Panc1 (cell line): Measurements from ENCODE around the gene TANC1. TPM values are rescaled to one million over a fixed set of nuclear protein-coding genes. Genes with fewer than 3 reads are reported as not detected.
"Not testable (repeated sequence)": the region's sequence is repeated elsewhere in the genome, so short reads cannot be mapped to it uniquely, and the experiment has no call there.

ENCODE experiments used
- ATAC-seq: fragments of 200-7000 bp; cut with Tn5 transposase; 2 replicates; pipeline ENCODE4 v1.9.1; 2020; ENCODE audit warnings: mild to moderate bottlenecking, moderate library complexity
- BruUV-seq: library from RNA; stranded (reverse); fragments of 400-500 nt; replicated peaks from 2 replicates; lab custom pipeline; 2021; lab: Mats Ljungman, UMichigan
- CTCF ChIA-PET: fragments of 300-600 bp; sonication (Branson Sonifier 250); formaldehyde crosslinking; loops from one replicate; lab custom pipeline; 2022; ENCODE audit warnings: antibody characterized with exemption; lab: Charles Lee
- POLR2A ChIA-PET: fragments of 300-600 bp; sonication (Branson Sonifier 250); formaldehyde crosslinking; loops from one replicate; lab custom pipeline; 2022; ENCODE audit warnings: antibody characterized with exemption; lab: Charles Lee
- DNase-seq: peaks from one replicate; pipeline ENCODE4 v3.0.0-alpha.2; 2010; ENCODE audit warnings: low read depth, low spot score
- H3K27ac ChIP-seq: 2 replicates; pipeline ENCODE4 v1.5.1; 2011; ENCODE audit warnings: mild to moderate bottlenecking, low read length, inconsistent platforms
- H3K27me3 ChIP-seq: fragments of 200-500 bp; sonication (Bioruptor generic); 2 replicates; pipeline ENCODE4 v1.6.0; 2014; ENCODE audit warnings: low read length, inconsistent platforms; ENCODE audit not compliant: control insufficient read depth, insufficient read depth
- H3K36me3 ChIP-seq: fragments of 200-500 bp; sonication (Bioruptor generic); 2 replicates; pipeline ENCODE4 v1.5.1; 2014; ENCODE audit warnings: inconsistent platforms, mild to moderate bottlenecking, low read length, moderate library complexity; ENCODE audit not compliant: control insufficient read depth, insufficient read depth
- H3K4me1 ChIP-seq: 2 replicates; pipeline ENCODE4 v1.5.1; 2011; ENCODE audit warnings: inconsistent platforms, mild to moderate bottlenecking, low read length, moderate library complexity; ENCODE audit not compliant: control insufficient read depth, insufficient read depth
- H3K4me3 ChIP-seq, 2 experiments: 2 replicates each; pipeline ENCODE4 v1.5.1; 2011 to 2012; ENCODE audit warnings: low read depth in 2 of 2, low read length in 2 of 2, mild to moderate bottlenecking in 2 of 2, inconsistent platforms in 1 of 2, moderate library complexity in 1 of 2
- H3K9me3 ChIP-seq: fragments of 200-500 bp; sonication (Bioruptor generic); 2 replicates; pipeline ENCODE4 v1.5.1; 2014; ENCODE audit warnings: low read depth, mild to moderate bottlenecking, inconsistent platforms, low read length, moderate library complexity; ENCODE audit not compliant: control insufficient read depth, insufficient read depth
- POLR2AphosphoS5 ChIP-seq: IDR thresholded peaks from 2 replicates; pipeline ENCODE4 v1.6.1; 2012; ENCODE audit warnings: mild to moderate bottlenecking, low read depth, low read length, moderate library complexity
- REST ChIP-seq, 2 experiments: IDR thresholded peaks; 2 replicates each; pipeline ENCODE4 v1.6.1; 2011 to 2012; ENCODE audit warnings: low read depth in 2 of 2, control low read depth in 1 of 2, low read length in 1 of 2, mild to moderate bottlenecking in 1 of 2, moderate library complexity in 1 of 2; ENCODE audit not compliant: insufficient read depth in 1 of 2
- SIN3A ChIP-seq: IDR thresholded peaks from 2 replicates; pipeline ENCODE4 v1.6.1; 2012; ENCODE audit warnings: low read depth, mild to moderate bottlenecking, low read length, moderate library complexity, borderline replicate concordance; ENCODE audit not compliant: insufficient read depth
- TCF7L2 ChIP-seq: IDR thresholded peaks from 2 replicates; pipeline ENCODE4 v1.6.1; 2011; ENCODE audit warnings: mild to moderate bottlenecking, low read depth, low read length, inconsistent platforms
- in situ Hi-C: cut with HindIII; loops from 2 replicates; pipeline ENCODE4 v1.10.0; 2016; ENCODE audit warnings: low sequenced_read_pairs, low pct_unique_long_range_greater_than_20kb
- intact Hi-C: fragments of 100-400 bp; cut with micrococcal nuclease; formaldehyde crosslinking; loops from one replicate; pipeline ENCODE4 v1.10.0; 2022; ENCODE audit not compliant: unreplicated experiment
- total RNA-seq: library from RNA; stranded (reverse); gene quantifications from one replicate; pipeline ENCODE4 v1.2.1, GENCODE V29; 2021; ENCODE audit not compliant: unreplicated experiment
- TF ChIP-seq, protein P1 (sequence below): fragments of 450-650 bp; IDR thresholded peaks from 2 replicates; pipeline ENCODE4 v1.5.1; 2017; ENCODE audit warnings: mild to moderate bottlenecking

The TANC1 gene
- total RNA-seq, 1 experiment from 2014 or later: 44.3 TPM

- DNase-seq (no peak), ATAC-seq (no peak)
- peaks cover 62% of the 10 kb centered on the region for H3K4me1 ChIP-seq
- ChIA-PET CTCF (no interaction called here), POLR2A (interaction anchor here (0.7 kb wide), 1 partner anchor 127 kb away, joined by 3 read pairs; the partner anchor contains the start of gene TANC1)
- H3K9me3 ChIP-seq: peaks cover 3% of the 10 kb centered on the region; the same call in 1 of the 2 replicates
- H3K4me3 ChIP-seq: no peak overlapping the region
- in situ Hi-C loops: no loop called here
- no peaks in the 10 kb centered on the region; the same call in 1 of the 2 replicates for H3K36me3 ChIP-seq
- TF ChIP-seq, protein P1, sequence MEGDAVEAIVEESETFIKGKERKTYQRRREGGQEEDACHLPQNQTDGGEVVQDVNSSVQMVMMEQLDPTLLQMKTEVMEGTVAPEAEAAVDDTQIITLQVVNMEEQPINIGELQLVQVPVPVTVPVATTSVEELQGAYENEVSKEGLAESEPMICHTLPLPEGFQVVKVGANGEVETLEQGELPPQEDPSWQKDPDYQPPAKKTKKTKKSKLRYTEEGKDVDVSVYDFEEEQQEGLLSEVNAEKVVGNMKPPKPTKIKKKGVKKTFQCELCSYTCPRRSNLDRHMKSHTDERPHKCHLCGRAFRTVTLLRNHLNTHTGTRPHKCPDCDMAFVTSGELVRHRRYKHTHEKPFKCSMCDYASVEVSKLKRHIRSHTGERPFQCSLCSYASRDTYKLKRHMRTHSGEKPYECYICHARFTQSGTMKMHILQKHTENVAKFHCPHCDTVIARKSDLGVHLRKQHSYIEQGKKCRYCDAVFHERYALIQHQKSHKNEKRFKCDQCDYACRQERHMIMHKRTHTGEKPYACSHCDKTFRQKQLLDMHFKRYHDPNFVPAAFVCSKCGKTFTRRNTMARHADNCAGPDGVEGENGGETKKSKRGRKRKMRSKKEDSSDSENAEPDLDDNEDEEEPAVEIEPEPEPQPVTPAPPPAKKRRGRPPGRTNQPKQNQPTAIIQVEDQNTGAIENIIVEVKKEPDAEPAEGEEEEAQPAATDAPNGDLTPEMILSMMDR: no peak
- TF ChIP-seq POLR2AphosphoS5: no peak
- TF ChIP-seq REST (IDR thresholded peaks at IDR 0.05; ENCODE audit: insufficient read depth in 1 of 2, low read depth in 2 of 2, low read length in 1 of 2): no peak
- BruUV-seq: no TSS peak
- no peaks in the 10 kb centered on the region for H3K27me3 ChIP-seq
- peak overlapping the region; percentile 84; the same call in 1 of the 2 replicates for H3K27ac ChIP-seq
- intact Hi-C loops: no loop called here
Measured at GRCh38 chr2:159095813-159096212, 127.4 kb downstream of the TANC1 start.

DNA sequence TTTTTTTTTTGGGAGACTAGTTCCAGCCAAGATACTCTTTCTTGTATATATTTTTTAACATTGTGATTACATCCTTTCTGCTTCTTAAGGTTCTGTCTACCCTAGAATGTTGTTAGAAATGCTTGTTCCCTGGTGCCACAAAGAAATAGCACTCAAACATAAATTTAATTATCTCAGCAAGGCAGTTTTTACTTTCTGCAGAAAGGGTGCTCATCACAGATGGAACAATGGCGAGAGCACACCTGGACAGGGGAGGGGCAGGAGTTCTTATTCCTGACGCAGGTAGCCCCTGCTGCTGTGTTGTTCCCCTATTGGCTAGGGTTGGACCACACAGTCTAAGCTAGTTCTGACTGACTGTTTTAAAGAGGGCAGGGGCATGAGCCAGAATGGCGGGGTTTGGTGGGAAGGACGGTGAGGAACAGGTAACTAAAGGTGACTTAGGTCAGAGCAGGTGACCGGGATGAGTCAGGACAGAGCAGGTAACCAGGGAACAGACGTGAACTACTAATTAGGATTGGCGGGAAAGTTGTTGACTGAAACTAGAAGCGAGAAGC, 127.9 kb downstream of the TANC1 start:
- intact Hi-C loops, H3K27me3 ChIP-seq, H3K9me3 ChIP-seq, H3K36me3 ChIP-seq, in situ Hi-C loops, CTCF ChIA-PET, ATAC-seq, POLR2A ChIA-PET, DNase-seq, BruUV-seq, H3K4me3 ChIP-seq: not testable (repeated sequence)
- Histone ChIP-seq H3K4me1 (peaks cover 56% of the 10 kb centered on the region), H3K27ac (peak overlapping the region; percentile 84; the same call in 1 of the 2 replicates)

- intact Hi-C loops (no loop called here), in situ Hi-C loops (no loop called here)
- no peak for TF ChIP-seq REST (IDR thresholded peaks at IDR 0.05; ENCODE audit: insufficient read depth in 1 of 2, low read depth in 2 of 2, low read length in 1 of 2)
- TF ChIP-seq SIN3A: no peak
- TF ChIP-seq, protein P1: no peak
- TF ChIP-seq TCF7L2: no peak
- no peak for TF ChIP-seq POLR2AphosphoS5
- BruUV-seq: no TSS peak
- no peak for ATAC-seq
- peaks cover 3% of the 10 kb centered on the region; the same call in 1 of the 2 replicates for H3K9me3 ChIP-seq
- H3K27me3 ChIP-seq: no peaks in the 10 kb centered on the region
- CTCF ChIA-PET: no interaction called here
- POLR2A ChIA-PET: no interaction called here
- H3K27ac ChIP-seq: peak overlapping the region; percentile 84
- no peak overlapping the region for H3K4me3 ChIP-seq
- no peaks in the 10 kb centered on the region; the same call in 1 of the 2 replicates for H3K36me3 ChIP-seq
- peaks cover 51% of the 10 kb centered on the region for H3K4me1 ChIP-seq
- DNase-seq: no peak
Measured at GRCh38 chr2:159096901-159097300, 128.5 kb downstream of the TANC1 start.
